HepG2 (cell line): ENCODE results near the gene TBX21. TPM values are rescaled to one million over a fixed set of nuclear protein-coding genes. Genes with fewer than 3 reads are reported as not detected.
A peak's percentile ranks its signal among the peaks of the same experiment; 100 is the strongest.

Experiments used
- ATAC-seq: fragments of 200-7000 bp; cut with Tn5 transposase; 3 replicates; pipeline ENCODE4 v1.9.1; 2020; ENCODE audit warnings: mild to moderate bottlenecking, moderate library complexity
- BruUV-seq: library from RNA; stranded (reverse); fragments of 400-500 nt; replicated peaks from 2 replicates; lab custom pipeline; 2021; lab: Mats Ljungman, UMichigan
- CTCF ChIA-PET: fragments of 300-600 bp; formaldehyde crosslinking; extraction: SDS; loops from one replicate; lab custom pipeline; 2021; ENCODE audit warnings: low total read pairs, inconsistent platforms, low intra/inter-chr PET ratio; lab: Yijun Ruan, JAX
- POLR2A ChIA-PET: fragments of 350-600 bp; sonication (Branson Sonifier 250); formaldehyde crosslinking; loops from one replicate; lab custom pipeline; 2020; ENCODE audit warnings: antibody characterized with exemption, inconsistent platforms; lab: Yijun Ruan, JAX
- DNase-seq: peaks from one replicate; pipeline ENCODE4 v3.0.0-alpha.2; 2015; ENCODE audit warnings: low spot score
- FAIRE-seq: peaks from 3 replicates; lab custom pipeline; 2011; peaks lifted over from hg19 to GRCh38; lab: Jason Lieb, UNC
- H2AFZ ChIP-seq: one replicate; pipeline ENCODE4 v1.6.1; 2011; ENCODE audit warnings: low read length, inconsistent platforms
- H3K27ac ChIP-seq: fragments of 300-600 bp; 3 replicates; pipeline ENCODE4 v1.8.0; 2011; ENCODE audit warnings: mixed run types, mild to moderate bottlenecking, mixed read lengths, low read length, inconsistent platforms; ENCODE audit not compliant: insufficient read depth; ENCODE audit errors: extremely low read length
- H3K27me3 ChIP-seq, 2 experiments: fragments of 200-600 bp in 1 of 2; 2 replicates in 1 of 2; 3 replicates in 1 of 2; pipeline versions ENCODE4 v1.6.0 to v1.8.0; 2011; ENCODE audit warnings: low read length in 2 of 2, mild to moderate bottlenecking in 2 of 2, moderate library complexity in 2 of 2, inconsistent platforms in 1 of 2; ENCODE audit not compliant: insufficient read depth in 2 of 2, control insufficient read depth in 1 of 2
- H3K36me3 ChIP-seq, 2 experiments: fragments of 200-600 bp in 1 of 2; replicated peaks in 1 of 2; 2 replicates in 1 of 2; 3 replicates in 1 of 2; pipeline versions ENCODE4 v1.5.1 to v1.8.0; 2011; ENCODE audit warnings: low read length in 2 of 2, inconsistent platforms in 1 of 2; ENCODE audit not compliant: insufficient read depth in 2 of 2, control insufficient read depth in 1 of 2
- H3K4me1 ChIP-seq: 2 replicates; pipeline ENCODE4 v1.5.1; 2012; ENCODE audit warnings: low read length, inconsistent platforms; ENCODE audit not compliant: insufficient read depth
- H3K4me2 ChIP-seq: 2 replicates; pipeline ENCODE4 v1.6.0; 2011; ENCODE audit warnings: low read depth, low read length, inconsistent platforms
- H3K4me3 ChIP-seq, 3 experiments: fragments of 200-600 bp in 1 of 3; sonication (generic), shearing (Covaris generic) in 1 of 3; replicated peaks in 1 of 3; 2 replicates each; pipeline ENCODE4 v1.5.1; 2011 to 2016; ENCODE audit warnings: low read length in 3 of 3, inconsistent platforms in 2 of 3, low read depth in 2 of 3, mild to moderate bottlenecking in 2 of 3, control low read depth in 1 of 3, mixed read lengths in 1 of 3; ENCODE audit not compliant: insufficient read depth in 1 of 3
- H3K79me2 ChIP-seq: one replicate; pipeline ENCODE4 v1.6.1; 2011; ENCODE audit warnings: low read length, inconsistent platforms; ENCODE audit not compliant: insufficient read depth
- H3K9ac ChIP-seq: 2 replicates; pipeline ENCODE4 v1.6.0; 2011; ENCODE audit warnings: mild to moderate bottlenecking, low read depth, low read length, inconsistent platforms; ENCODE audit not compliant: insufficient read depth
- H3K9me3 ChIP-seq: 2 replicates; pipeline ENCODE4 v1.5.1; 2012; ENCODE audit warnings: mild to moderate bottlenecking, low read length
- H4K20me1 ChIP-seq: 2 replicates; pipeline ENCODE4 v1.6.0; 2011; ENCODE audit warnings: inconsistent platforms, mild to moderate bottlenecking, low read length, moderate library complexity; ENCODE audit not compliant: insufficient read depth
- EHMT2 ChIP-seq: fragments of 200-600 bp; sonication (generic); IDR thresholded peaks from 2 replicates; pipeline ENCODE4 v1.7.0; 2017; ENCODE audit warnings: antibody characterized with exemption, low read depth, low read length, borderline replicate concordance
- HHEX ChIP-seq: IDR thresholded peaks from 2 replicates; pipeline ENCODE4 v1.6.1; 2016; ENCODE audit warnings: control low read depth
- NFIC ChIP-seq: IDR thresholded peaks from 2 replicates; pipeline ENCODE4 v1.6.1; 2012; ENCODE audit warnings: mild to moderate bottlenecking, low read length, inconsistent platforms
- SATB2 ChIP-seq: sonication (generic); formaldehyde crosslinking; IDR thresholded peaks from 2 replicates; pipeline ENCODE4 v1.5.0; 2020; ENCODE audit warnings: missing genetic modification reagents
- STAG1 ChIP-seq: sonication (generic); formaldehyde crosslinking; IDR thresholded peaks from 2 replicates; pipeline ENCODE4 v1.4.0; 2020; ENCODE audit warnings: missing genetic modification reagents
- TBX3 ChIP-seq: fragments of 450-650 bp; IDR thresholded peaks from 2 replicates; pipeline ENCODE4 v1.6.1; 2017; ENCODE audit warnings: antibody characterized with exemption, mild to moderate bottlenecking, inconsistent platforms, borderline replicate concordance
- TEAD3 ChIP-seq: optimal IDR thresholded peaks from 2 replicates; pipeline ENCODE3; 2016; ENCODE audit warnings: borderline replicate concordance
- ZFP37 ChIP-seq: sonication (generic); formaldehyde crosslinking; IDR thresholded peaks from 2 replicates; pipeline ENCODE4 v1.4.0; 2020; ENCODE audit warnings: missing genetic modification reagents, borderline replicate concordance
- ZNF20 ChIP-seq: sonication (generic); formaldehyde crosslinking; IDR thresholded peaks from 2 replicates; pipeline ENCODE4 v1.4.0; 2020; ENCODE audit warnings: mild to moderate bottlenecking, moderate library complexity, missing genetic modification reagents
- ZNF768 ChIP-seq: sonication (generic); formaldehyde crosslinking; IDR thresholded peaks from 2 replicates; pipeline ENCODE4 v1.4.0; 2020; ENCODE audit warnings: missing genetic modification reagents
- ZNF773 ChIP-seq: sonication (generic); formaldehyde crosslinking; IDR thresholded peaks from 2 replicates; pipeline ENCODE4 v1.4.0; 2020; ENCODE audit warnings: missing genetic modification reagents, borderline replicate concordance
- WGBS: methylation state at CpG from one replicate; pipeline ENCODE4 v1.1.6; 2017; ENCODE audit warnings: low lambda C conversion rate; 5-methylcytosine and 5-hydroxymethylcytosine counted together
- in situ Hi-C: cut with HindIII; loops from 2 replicates; pipeline ENCODE4 v1.10.0; 2017; ENCODE audit warnings: low pct_unique_long_range_greater_than_20kb; ENCODE audit not compliant: extremely low pct_ligation_motif_present
- intact Hi-C: fragments of 100-400 bp; cut with micrococcal nuclease; formaldehyde crosslinking; loops from one replicate; pipeline ENCODE4 v1.10.0; 2022; ENCODE audit not compliant: unreplicated experiment
- polyA plus RNA-seq, 8 experiments: library from polyadenylated mRNA; depleted of rRNA in 3 of 8; stranded (reverse) in 7 of 8; unstranded in 1 of 8; fragments of >200 nt; fragmentation: Illumina TruSeq in 4 of 8; extraction: Trizol in 4 of 8; gene quantifications; 2 replicates each; pipeline versions ENCODE4 v1.2.1 to v1.2.3, GENCODE V29; 2011 to 2016; ENCODE audit warnings: low read depth in 4 of 8, missing spikeins in 1 of 8, mixed read lengths in 1 of 8; ENCODE audit not compliant: insufficient read depth in 1 of 8
- total RNA-seq, 5 experiments: library from RNA; depleted of rRNA; stranded (reverse); fragments of >200 nt; fragmentation: Illumina TruSeq; extraction: Trizol; gene quantifications; 2 replicates each; pipeline ENCODE4 v1.2.3, GENCODE V29; 2016; ENCODE audit warnings: low read depth in 1 of 5
- TF ChIP-seq, protein P1 (sequence below): sonication (generic); formaldehyde crosslinking; IDR thresholded peaks from 2 replicates; pipeline ENCODE4 v1.4.0; 2020; ENCODE audit warnings: missing genetic modification reagents, borderline replicate concordance
- TF ChIP-seq, protein P2 (sequence below): IDR thresholded peaks from 2 replicates; pipeline ENCODE4 v1.6.1; 2016; ENCODE audit warnings: low read depth, borderline replicate concordance
- TF ChIP-seq, protein P3 (sequence below): sonication (generic); formaldehyde crosslinking; IDR thresholded peaks from 2 replicates; pipeline ENCODE4 v1.8.1; 2022; ENCODE audit warnings: low read depth, mild to moderate bottlenecking, missing genetic modification reagents

Gene TBX21
- total and polyA plus RNA-seq, 2 of the 13 experiments (the other 11 are each of a cell fraction or from before 2014, with no cell fraction given), result not detected

DNA sequence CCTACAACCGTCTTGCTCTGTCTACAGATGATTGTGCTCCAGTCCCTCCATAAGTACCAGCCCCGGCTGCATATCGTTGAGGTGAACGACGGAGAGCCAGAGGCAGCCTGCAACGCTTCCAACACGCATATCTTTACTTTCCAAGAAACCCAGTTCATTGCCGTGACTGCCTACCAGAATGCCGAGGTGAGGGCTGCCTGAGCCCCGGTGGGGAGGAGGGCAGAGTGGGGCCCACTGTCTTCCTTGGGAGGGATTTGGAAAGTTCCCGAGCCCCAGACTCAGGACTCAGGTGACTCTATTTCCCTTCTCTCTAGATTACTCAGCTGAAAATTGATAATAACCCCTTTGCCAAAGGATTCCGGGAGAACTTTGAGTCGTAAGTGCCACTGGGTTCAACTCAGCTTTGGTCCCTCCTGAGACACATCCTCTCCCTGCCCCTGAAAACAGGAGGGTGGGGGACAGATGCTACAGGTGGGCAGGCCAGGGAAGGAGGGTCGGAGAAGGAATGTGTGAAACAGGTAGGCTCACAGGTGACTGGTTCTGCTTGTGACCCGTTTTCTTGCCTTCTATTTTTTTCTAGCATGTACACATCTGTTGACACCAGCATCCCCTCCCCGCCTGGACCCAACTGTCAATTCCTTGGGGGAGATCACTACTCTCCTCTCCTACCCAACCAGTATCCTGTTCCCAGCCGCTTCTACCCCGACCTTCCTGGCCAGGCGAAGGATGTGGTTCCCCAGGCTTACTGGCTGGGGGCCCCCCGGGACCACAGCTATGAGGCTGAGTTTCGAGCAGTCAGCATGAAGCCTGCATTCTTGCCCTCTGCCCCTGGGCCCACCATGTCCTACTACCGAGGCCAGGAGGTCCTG is 11.4 kb downstream of the TBX21 start (continued):
- TF ChIP-seq, protein P1, sequence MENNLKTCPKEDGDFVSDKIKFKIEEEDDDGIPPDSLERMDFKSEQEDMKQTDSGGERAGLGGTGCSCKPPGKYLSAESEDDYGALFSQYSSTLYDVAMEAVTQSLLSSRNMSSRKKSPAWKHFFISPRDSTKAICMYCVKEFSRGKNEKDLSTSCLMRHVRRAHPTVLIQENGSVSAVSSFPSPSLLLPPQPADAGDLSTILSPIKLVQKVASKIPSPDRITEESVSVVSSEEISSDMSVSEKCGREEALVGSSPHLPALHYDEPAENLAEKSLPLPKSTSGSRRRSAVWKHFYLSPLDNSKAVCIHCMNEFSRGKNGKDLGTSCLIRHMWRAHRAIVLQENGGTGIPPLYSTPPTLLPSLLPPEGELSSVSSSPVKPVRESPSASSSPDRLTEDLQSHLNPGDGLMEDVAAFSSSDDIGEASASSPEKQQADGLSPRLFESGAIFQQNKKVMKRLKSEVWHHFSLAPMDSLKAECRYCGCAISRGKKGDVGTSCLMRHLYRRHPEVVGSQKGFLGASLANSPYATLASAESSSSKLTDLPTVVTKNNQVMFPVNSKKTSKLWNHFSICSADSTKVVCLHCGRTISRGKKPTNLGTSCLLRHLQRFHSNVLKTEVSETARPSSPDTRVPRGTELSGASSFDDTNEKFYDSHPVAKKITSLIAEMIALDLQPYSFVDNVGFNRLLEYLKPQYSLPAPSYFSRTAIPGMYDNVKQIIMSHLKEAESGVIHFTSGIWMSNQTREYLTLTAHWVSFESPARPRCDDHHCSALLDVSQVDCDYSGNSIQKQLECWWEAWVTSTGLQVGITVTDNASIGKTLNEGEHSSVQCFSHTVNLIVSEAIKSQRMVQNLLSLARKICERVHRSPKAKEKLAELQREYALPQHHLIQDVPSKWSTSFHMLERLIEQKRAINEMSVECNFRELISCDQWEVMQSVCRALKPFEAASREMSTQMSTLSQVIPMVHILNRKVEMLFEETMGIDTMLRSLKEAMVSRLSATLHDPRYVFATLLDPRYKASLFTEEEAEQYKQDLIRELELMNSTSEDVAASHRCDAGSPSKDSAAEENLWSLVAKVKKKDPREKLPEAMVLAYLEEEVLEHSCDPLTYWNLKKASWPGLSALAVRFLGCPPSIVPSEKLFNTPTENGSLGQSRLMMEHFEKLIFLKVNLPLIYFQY (CRISPR knock-in tag), result no peak
- TF ChIP-seq TEAD3 (no peak), ZNF773 (CRISPR knock-in tag) (no peak), HHEX (CRISPR knock-in tag) (no peak), TBX3 (no peak), SATB2 (CRISPR knock-in tag) (no peak), ZFP37 (CRISPR knock-in tag) (no peak), EHMT2 (no peak)
- TF ChIP-seq, all 625 proteins: peak for 0

DNA sequence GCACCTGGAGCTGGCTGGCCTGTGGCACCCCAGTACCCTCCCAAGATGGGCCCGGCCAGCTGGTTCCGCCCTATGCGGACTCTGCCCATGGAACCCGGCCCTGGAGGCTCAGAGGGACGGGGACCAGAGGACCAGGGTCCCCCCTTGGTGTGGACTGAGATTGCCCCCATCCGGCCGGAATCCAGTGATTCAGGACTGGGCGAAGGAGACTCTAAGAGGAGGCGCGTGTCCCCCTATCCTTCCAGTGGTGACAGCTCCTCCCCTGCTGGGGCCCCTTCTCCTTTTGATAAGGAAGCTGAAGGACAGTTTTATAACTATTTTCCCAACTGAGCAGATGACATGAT is 12.0 kb downstream of the TBX21 start:
- Histone ChIP-seq H3K27ac (no peak overlapping the region), H3K4me3 (no peak overlapping the region), H2AFZ (no peak overlapping the region), H3K27me3 (peaks cover 2 to 70% of the 10 kb centered on the region in 2 experiments; a peak in 4 of 5 replicates), H4K20me1 (no peaks in the 10 kb centered on the region; the same call in 1 of the 2 replicates), H3K36me3 (no peaks in the 10 kb centered on the region), H3K4me1 (peaks cover 12% of the 10 kb centered on the region; the same call in 1 of the 2 replicates), H3K79me2 (no peaks in the 10 kb centered on the region), H3K9me3 (no peaks in the 10 kb centered on the region), H3K9ac (no peak overlapping the region), H3K4me2 (no peak overlapping the region)
- BruUV-seq, result no TSS peak
- in situ Hi-C loops (no loop called here), intact Hi-C loops (no loop called here)
- no peak for FAIRE-seq
- 25% methylated on average over 9 of the region's 10 CpGs for WGBS
- ChIA-PET POLR2A (no interaction called here), CTCF (interaction anchor here (1.0 kb wide), 1 partner anchor 46 kb away, joined by 3 read pairs; no protein-coding TSS in a partner anchor)
- no peak for DNase-seq
- peak; percentile 53 for ATAC-seq
- TF ChIP-seq, protein P2, sequence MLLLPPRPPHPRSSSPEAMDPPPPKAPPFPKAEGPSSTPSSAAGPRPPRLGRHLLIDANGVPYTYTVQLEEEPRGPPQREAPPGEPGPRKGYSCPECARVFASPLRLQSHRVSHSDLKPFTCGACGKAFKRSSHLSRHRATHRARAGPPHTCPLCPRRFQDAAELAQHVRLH, result no peak
- TF ChIP-seq ZNF768 (peak; percentile 9; the same call in 1 of the 2 replicates), NFIC (no peak), STAG1 (CRISPR knock-in tag) (peak; percentile 45; the same call in 1 of the 2 replicates), ZNF20 (CRISPR knock-in tag) (no peak)
- TF ChIP-seq, protein P3, sequence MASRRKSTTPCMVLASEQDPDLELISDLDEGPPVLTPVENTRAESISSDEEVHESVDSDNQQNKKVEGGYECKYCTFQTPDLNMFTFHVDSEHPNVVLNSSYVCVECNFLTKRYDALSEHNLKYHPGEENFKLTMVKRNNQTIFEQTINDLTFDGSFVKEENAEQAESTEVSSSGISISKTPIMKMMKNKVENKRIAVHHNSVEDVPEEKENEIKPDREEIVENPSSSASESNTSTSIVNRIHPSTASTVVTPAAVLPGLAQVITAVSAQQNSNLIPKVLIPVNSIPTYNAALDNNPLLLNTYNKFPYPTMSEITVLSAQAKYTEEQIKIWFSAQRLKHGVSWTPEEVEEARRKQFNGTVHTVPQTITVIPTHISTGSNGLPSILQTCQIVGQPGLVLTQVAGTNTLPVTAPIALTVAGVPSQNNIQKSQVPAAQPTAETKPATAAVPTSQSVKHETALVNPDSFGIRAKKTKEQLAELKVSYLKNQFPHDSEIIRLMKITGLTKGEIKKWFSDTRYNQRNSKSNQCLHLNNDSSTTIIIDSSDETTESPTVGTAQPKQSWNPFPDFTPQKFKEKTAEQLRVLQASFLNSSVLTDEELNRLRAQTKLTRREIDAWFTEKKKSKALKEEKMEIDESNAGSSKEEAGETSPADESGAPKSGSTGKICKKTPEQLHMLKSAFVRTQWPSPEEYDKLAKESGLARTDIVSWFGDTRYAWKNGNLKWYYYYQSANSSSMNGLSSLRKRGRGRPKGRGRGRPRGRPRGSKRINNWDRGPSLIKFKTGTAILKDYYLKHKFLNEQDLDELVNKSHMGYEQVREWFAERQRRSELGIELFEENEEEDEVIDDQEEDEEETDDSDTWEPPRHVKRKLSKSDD (CRISPR knock-in tag), result no peak
